HG03442 (cell line): ENCODE results near the gene MT1A.
"Not testable (repeated sequence)": the region's sequence is repeated elsewhere in the genome, so short reads cannot be mapped to it uniquely, and the experiment has no call there.

Source experiments
- ATAC-seq: cut with Tn5 transposase; IDR thresholded peaks from one replicate; pipeline ENCODE4 v1.9.1; 2021; ENCODE audit warnings: mild to moderate bottlenecking, moderate library complexity; ENCODE audit not compliant: unreplicated experiment

MT1A gene

DNA sequence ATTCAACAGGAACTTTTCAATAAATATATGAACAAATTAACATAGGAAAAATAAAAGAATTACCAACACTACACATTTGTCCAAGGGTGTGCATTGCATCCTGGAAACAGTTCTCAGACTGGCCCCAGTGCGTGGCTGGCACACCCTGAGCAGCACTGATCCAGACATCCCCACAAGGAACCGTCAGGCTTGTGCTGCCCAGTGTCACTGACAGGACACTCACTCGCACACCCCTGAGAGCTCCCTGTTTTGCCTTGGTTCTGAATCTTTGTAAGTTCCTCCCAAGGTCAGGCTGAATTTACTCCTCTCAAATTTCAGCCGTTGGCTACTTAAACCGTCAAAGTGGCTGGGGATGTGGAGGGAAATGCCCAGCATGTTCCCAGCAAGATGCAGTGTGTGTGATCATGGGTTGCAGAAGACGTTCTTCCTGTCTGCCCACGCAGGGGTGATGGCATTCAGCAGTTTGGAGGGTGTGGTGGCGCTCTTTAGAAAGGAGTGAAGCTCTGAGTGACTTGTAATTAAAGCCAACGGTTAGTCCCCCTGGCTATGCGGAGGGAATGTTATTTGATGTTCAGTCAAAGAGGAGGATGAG lies 28.4 kb upstream of the MT1A start:
- ATAC-seq: no peak

DNA sequence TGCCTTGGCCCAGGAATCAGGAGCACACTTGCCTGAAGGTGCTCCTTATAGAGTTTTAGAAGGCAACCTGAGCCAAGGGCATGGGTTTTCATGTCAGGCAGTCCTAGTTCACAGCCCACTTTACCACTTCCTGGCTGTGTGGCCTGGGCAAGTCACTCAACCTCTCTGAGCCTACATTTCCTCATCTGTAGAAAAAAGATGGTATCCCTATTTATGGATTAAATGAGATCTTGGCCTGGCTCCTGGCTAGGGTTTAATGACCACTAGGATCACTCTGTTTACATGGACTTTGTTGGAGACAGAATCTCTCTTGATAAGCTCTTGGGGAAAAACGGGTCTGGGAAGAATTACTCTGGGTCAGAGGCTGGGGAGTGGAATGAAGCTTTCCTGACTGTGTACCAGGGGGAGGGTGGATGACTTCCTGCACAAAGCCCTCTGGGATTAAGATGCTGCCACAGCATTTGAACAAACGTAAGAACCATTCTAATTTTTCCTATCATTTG lies 27.8 kb upstream of the MT1A start:
- no peak for ATAC-seq

DNA sequence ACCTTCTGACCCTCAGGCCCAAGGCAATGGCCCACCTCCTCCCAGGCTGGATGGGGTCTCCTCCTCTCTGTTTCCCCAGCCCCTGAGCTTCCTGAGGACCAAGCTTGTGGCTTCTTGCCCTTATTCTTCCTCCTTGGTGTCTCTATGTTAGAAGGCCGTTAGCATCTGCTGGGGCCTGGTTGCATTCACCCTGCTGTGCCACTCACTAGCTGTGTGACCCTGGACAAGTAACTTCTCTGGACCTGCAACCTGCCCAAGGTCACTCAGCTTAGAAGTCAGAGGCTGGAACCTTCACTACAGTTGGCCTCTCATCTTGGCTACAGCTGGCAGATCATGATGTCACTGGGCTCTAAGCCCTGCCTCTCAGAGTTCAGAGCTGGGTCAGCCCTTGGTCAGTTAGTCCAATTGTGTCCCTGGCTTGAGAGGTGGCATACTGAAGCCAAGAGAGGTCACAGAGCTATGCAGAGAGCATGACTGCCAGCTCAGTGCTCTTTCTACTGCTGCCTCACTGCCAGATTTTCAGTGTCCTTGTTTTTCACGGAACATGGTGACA lies 27.1 kb upstream of the MT1A start:
- no peak for ATAC-seq

DNA sequence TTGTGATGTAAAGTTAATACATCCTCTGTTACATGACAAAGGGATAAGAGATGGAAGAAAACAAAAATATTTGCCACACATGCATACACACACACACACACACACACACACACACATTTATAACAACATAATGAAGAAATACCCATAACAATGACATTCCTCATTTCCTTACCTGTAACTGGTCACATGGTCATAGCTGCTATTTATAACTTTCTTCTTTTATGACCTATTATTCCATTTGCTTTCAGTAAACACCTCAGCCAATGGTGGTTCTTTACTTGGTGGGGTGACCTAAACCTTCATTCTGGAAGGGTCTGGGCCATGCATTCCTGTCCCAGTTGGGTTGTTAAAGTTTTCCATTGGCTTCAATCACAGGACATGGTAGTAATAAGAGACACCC lies 24.8 kb upstream of the MT1A start:
- ATAC-seq: no peak

DNA sequence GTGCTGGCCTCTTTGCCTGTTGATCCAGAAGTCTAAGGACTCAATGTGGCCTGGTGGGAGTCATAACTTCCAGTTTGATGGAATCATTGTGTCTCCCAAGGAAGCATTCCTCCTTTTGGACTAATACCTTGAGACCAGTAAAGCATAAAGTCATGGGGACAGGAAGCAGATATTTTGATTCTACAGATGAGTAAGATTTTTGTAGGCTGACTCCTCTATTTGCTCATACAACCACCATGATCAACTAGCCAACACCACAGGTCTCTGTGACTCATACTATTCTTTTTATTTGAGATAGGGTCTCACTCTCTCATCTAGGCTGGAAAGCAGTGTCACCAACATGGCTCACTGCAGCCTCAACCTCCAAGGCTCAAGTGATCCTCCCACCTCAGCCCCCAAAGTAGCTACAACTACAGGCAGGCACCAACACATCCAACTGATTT lies 23.9 kb upstream of the MT1A start:
- no peak for ATAC-seq

DNA sequence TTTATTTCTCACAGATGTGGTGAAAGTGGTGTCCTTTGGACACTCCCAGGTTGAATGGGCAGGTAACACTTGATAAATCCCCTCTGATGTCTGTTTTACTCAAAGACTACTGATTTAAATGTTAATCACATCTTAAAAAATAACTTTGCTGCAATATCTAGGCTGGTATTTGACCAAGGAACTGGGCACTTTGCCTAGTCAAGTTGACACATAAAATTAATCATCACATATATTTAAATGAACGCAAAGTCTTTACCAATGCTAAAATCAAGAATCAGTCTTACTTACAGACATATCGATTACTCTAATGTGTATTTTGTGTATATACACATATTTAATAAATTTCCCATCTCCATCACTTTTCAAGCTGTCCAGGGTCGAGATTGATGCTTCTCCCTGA lies 23.1 kb upstream of the MT1A start:
- ATAC-seq: no peak

DNA sequence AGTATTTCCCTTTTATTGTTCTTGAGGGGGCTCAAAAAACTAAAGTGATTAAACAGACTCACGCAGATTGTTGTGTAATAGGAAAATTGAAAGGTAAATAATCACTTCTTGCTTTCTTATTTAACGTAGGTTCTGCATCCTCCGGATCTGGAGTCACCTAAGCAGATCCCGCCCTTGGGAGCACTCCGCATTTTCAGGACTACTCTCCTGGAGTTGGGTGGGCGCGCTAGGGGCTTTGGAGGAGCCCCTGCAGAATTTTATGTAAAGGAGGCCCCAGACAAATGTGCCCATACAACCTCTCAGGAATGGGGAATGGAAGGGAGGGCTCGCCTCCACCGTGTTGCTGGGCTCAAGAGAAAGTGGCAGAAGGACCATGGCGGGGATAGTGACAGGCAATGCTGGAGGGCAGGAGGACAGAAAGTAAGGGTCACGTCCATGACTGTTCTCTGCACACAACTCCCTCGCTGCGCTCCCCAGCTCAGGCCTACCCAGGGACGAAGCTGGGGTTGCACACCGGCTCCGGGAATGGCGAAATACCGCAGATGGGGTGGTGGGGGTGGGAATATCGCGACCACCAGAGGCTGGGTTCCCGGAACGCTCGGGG lies 21.8 kb upstream of the MT1A start:
- ATAC-seq: no peak

DNA sequence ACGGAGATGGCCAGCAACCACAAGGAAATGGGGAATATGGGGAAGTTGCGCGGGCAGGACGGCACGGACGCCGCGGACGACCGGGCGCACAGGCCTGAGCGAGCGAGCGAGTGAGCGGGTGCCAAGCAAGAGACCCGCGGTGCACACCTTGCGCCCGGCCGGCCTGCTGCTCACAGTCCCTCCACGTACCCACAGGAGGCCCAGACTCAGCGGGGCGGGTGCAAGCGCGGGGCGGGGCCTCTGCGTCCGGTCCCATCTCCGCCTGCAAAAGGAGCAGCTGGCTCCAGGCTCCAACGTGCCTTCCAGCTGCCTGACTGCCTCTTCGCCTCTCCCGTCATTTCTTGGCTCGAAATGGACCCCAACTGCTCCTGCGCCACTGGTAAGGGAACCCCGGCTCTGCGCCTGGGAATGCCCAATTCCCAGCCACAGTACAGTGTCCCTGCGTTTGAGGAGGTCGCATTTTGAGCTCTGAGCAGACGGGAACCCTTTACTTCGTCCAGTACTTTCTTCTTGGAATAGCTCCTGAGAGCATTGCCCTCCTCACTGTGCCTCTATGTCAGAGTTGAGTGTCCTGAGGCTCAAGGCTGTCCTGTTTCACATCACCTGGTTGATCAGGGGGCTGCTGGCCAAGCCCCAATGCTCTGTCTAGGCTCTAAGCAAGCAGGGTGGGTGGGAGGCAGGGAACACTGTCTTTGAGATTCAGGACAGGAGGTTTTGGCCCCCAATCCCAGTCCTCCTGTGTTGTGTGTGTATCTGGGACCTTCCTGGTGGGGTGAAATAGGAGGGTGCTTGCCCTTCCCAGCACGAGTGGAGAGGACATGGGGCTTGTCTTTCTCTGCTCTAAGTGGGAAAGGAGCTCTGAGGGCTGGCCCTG lies 21.0 kb upstream of the MT1A start:
- no peak for ATAC-seq

DNA sequence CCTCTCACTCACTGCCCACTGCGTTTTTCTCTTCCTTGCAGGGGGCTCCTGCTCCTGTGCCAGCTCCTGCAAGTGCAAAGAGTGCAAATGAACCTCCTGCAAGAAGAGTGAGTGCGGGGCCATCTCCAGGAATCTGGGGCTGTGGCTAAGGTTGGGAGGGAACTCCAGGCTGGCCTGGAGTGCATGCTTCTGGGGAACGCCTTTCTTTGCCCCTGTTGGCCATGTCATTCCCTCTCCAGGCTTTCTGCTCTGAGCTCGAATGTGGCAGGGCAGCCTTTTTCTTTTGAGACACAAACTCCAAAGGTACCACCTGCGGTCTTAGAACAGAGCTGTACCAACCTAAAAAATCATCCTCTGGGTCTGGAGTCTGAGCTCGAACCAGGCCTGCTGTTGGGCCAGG lies 20.3 kb upstream of the MT1A start:
- ATAC-seq: no peak

DNA sequence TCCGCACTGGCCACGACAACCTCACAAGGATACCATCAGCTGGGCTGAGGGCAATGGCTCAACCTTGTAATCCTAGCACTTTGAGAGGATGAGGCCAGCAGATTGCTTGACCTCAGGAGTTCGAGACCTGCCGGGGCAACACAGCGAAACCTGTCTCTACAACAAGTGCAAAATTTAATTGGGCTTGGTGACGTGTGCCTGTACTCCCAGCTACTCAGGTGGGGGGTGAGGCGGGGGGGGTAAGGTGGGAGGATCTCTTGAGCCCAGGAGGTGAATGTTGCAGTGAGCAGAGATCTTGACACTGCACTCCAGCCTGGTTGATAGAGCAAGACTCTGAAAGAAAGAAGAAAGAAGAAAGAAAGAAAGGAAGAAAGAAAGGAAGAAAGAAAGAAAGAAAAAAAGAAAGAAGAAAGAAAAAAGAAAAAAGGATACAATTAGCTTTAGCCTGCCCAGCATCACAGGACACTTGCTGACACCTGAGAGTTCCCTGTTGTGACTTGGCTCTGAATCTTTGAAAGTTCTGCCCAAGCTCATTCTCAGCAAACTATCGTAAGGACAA lies 18.0 kb upstream of the MT1A start:
- ATAC-seq: no peak

DNA sequence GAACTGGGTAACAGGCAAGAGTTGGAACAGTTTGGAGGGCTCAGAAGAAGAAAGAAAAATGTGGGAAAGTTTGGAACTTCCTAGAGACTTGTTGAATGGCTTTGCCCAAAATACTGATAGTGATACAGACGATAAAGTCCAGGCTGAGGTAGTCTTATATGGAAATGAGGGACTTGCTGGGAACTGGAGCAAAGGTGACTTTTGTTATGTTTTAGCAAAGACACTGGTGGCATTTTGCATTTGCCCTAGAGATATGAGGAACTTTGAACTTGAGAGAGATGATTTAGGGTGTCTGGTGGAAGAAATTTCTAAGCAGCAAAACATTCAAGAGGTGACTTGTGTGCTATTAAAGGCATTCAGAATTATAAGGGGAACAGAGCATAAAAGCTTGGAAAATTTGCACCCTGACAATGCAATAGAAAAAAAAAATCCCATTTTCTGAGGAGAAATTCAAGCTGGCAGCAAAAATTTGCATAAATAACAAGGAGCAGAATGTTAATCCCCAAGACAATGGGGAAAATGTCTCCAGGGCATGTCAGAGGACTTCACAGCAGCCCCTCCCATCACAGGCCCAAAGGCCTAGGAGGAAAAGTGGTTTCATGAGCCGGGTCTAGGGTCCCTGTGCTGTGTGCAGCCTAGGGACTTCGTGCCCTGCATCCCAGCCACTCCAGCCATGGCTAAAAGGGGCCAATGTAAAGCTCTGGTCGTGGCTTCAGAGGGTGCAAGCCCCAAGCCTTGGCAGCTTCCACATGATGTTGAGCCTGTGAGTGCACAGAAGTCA lies 16.6 kb upstream of the MT1A start:
- ATAC-seq: not testable (repeated sequence)

DNA sequence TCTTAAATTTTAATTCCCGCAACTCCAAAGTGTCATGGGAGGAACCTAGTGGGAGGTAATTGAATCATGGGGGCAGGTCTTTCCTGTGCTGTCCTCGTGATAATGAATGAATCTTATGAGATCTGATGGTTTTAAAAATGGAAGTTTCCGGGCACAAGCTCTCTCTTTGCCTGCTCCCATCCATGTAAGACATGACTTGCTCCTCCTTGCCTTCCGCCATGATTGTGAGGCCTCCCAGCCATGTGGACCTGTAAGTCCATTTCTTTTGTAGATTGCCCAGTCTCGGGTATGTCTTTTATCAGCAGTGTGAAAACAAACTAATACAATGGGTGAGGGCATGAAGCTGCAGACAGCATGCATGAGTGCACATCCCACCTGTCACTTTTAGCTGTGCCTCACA lies 15.3 kb upstream of the MT1A start:
- not testable (repeated sequence) for ATAC-seq

DNA sequence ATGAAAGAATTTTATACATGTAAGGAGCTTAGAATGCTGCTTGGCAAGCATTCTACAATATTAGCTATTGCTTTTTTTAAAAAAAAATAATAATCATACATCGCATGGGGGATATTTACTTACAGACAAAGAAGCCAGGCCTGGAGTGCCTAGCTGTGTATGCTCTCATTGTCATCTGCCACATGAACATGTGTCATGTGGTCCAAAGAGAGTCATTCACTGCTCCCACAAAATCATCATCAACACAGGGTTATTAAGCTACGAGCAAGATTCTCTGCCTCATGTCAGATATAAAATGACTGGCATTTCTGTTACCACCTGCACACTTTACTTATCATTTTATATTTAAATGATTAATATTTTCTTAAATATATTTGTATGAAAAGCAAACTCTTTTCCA lies 14.8 kb upstream of the MT1A start:
- no peak for ATAC-seq

DNA sequence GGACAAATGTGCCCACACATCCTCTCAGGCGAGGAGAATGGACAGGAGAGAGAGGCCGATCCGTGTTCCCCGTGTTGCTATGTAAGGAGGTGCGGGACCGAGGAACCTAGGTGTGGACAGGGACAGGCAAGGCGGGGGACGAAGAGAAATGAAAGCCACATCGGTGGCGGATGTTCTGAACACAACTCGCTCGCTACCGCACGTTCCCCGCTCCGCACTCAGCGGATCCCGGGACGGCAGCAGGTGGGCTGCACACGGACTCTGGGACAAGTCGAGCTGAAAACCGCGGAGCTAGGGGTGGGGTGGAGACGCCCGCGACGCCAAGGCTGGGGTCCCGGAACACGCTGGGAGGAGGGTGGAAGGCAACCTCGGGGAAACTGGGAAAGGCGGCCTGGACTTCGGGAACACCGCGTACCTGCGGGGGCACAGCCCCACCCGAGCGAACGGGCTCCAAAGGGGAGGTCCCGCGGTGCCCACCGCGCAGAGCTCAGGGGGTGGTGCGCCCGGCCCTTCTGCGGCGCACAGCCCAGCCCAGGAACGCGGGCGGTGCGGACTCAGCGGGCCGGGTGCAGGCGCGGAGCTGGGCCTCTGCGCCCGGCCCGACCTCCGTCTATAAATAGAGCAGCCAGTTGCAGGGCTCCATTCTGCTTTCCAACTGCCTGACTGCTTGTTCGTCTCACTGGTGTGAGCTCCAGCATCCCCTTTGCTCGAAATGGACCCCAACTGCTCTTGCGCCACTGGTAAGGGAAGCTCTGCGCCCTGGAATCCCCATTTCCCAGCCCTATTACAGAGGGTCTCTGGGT lies 13.1 kb upstream of the MT1A start, which contains the start of gene MT1E:
TSS of gene MT1E (plus strand) at position 642 of the 803 bp plus-strand sequence. CDS start at position 713, 71 bp downstream.
- ATAC-seq: no peak

DNA sequence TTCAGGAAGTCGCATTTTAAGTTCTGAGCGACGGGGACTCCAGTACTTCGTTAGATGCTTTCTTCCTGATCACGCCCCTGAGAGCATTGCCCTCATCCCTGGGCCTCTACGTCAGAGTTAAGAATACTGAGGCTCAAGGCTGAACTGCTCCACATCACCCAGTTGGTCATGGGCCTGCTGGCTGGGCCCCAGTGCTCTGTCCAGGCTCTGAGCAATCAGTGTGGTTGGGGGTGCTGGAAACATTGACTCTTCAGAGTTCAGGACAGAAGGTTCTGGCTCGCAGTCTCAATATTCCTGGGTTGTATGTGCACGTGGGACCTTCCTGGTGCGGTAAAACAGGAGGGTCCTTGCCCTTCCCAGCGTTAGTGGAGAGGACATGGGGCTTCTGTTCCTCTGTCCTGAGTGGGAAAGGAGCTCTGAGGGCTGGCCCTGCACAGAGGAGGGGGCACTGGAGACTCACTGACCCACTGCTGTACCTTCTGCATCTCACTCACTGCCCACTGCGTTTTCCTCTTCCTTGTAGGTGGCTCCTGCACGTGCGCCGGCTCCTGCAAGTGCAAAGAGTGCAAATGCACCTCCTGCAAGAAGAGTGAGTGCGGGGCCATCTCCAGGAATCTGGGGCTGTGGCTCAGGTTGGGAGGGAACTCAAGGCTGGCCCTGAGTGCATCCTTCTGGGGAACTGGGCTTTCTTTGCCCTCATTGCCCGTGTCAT lies 12.4 kb upstream of the MT1A start:
- ATAC-seq: no peak

DNA sequence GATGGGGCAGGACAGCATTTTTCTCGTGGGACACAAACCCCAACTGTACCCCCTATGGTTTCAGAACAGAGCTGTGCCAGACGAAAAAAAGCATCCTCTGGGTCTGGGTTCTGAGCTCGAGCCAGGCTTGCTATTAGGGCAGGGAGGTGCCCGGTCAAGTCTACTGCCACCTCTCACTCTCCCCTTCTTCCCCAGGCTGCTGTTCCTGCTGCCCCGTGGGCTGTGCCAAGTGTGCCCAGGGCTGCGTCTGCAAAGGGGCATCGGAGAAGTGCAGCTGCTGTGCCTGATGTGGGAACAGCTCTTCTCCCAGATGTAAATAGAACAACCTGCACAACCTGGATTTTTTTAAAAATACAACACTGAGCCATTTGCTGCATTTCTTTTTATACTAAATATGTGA lies 11.8 kb upstream of the MT1A start:
- no peak for ATAC-seq

DNA sequence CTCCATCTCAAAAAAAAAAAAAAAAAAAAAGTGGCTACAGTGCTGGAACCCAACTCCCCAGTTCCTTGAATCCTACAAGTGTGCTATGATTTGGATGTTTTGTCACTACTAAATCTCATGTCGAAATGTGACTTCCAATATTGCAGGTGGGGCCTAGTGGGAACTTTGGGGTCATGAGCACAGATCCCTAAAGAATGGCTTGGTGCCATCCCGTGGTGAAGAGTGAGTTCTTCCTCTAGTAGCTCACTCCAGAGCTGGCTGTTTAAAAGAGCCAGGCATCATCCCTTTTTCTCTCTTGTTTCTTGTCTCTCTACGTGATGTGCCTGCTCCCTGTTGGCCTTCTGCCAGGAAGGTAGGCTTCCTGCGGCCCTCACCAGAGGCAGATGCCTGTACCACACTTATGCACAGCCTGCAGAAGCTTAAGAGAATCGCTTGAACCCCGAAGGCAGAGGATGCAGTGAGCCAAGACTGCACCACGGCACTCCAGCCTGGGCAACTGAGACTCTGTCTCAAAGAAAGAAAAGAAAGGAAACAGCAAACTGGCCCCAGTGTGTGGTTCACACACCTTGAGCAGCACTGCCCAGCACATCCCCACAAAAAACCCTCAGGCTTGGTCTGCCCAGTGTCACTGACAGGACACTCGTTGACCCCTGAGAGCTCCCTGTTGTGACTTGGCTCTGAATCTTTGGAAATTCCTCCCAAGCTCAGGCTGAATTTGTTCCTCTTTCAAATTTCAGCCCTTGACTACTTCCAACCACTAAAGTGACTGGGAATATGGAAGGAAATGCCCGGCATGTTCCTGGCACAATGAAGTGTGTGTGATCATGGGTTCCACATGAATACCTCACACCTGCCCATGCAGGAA lies 9.7 kb upstream of the MT1A start:
- no peak for ATAC-seq

DNA sequence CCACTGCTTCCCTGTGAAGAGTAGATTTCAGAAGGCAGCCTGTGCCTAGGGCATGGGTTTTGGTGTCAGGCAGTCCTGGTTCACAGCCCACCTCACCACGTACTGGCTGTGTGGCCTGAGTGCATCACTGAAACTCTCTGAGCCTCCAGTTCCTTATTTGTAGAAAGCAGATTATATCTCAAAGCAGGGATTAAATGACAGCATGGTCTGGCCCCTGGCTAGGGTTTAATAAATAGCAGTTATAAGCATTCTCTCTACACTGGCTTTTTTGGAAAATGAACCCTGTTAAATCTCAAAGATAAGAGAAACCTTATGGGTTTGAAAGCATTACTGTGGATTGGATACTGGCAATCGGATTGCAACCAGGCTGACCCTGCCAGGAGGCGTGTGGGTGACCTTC lies 8.9 kb upstream of the MT1A start:
- no peak for ATAC-seq
